ENCODE measurements around the gene NUDT1.

Gene NUDT1

GRCh38 chr7:2241580-2242540, at the start of gene NUDT1, which contains the start of gene MRM2:
NUDT1 (plus strand) TSS chr7:2242226; CDS start chr7:2244575, 2,349 bp downstream.
MRM2 (minus strand) TSS chr7:2242205; CDS start chr7:2242169, 36 bp downstream.
- DNase-seq (ENCODE audit: low spot score) = peak; percentile 85

- DNase-seq (ENCODE audit: low spot score) = no peak
These were observed 49.0 kb upstream of the NUDT1 start for GRCh38 chr7:2192831-2193534.

GRCh38 chr7:2193575-2194305, 48.3 kb upstream of the NUDT1 start:
- DNase-seq (ENCODE audit: low spot score) = no peak

GRCh38 chr7:2195400-2196246, 46.4 kb upstream of the NUDT1 start:
- DNase-seq (ENCODE audit: low spot score) = no peak

GRCh38 chr7:2196381-2197378, 45.3 kb upstream of the NUDT1 start:
- no peak for DNase-seq (ENCODE audit: low spot score)

GRCh38 chr7:2197436-2198155, 44.4 kb upstream of the NUDT1 start:
- DNase-seq (ENCODE audit: low spot score) = no peak

- DNase-seq (ENCODE audit: low spot score) = no peak
These were observed 43.8 kb upstream of the NUDT1 start for GRCh38 chr7:2198206-2198605.

GRCh38 chr7:2198760-2199159, 43.3 kb upstream of the NUDT1 start:
- DNase-seq (ENCODE audit: low spot score) = no peak

- no peak for DNase-seq (ENCODE audit: low spot score)
These were observed 42.5 kb upstream of the NUDT1 start for GRCh38 chr7:2199528-2199927.

GRCh38 chr7:2199956-2200583, 42.0 kb upstream of the NUDT1 start:
- no peak for DNase-seq (ENCODE audit: low spot score)

GRCh38 chr7:2200584-2200980, 41.4 kb upstream of the NUDT1 start:
- DNase-seq (ENCODE audit: low spot score) = no peak

- no peak for DNase-seq (ENCODE audit: low spot score)
These were observed 40.9 kb upstream of the NUDT1 start for GRCh38 chr7:2201128-2201527.

- DNase-seq (ENCODE audit: low spot score) = no peak
These were observed 40.2 kb upstream of the NUDT1 start for GRCh38 chr7:2201686-2202360.

GRCh38 chr7:2202361-2202761, 39.7 kb upstream of the NUDT1 start:
- DNase-seq (ENCODE audit: low spot score) = no peak

- DNase-seq (ENCODE audit: low spot score) = no peak
These were observed 38.9 kb upstream of the NUDT1 start for GRCh38 chr7:2202901-2203765.

GRCh38 chr7:2203766-2204300, 38.2 kb upstream of the NUDT1 start:
- no peak for DNase-seq (ENCODE audit: low spot score)

GRCh38 chr7:2204446-2204845, 37.6 kb upstream of the NUDT1 start:
- no peak for DNase-seq (ENCODE audit: low spot score)
